HUES48 (cell line): ENCODE results near the gene TMEM156.
"Not testable (repeated sequence)": the region's sequence is repeated elsewhere in the genome, so short reads cannot be mapped to it uniquely, and the experiment has no call there.

Experiments
- H3K27ac ChIP-seq: one replicate; pipeline ENCODE4 v1.7.0; 2013; ENCODE audit warnings: low read depth, low read length, inconsistent platforms
- H3K27me3 ChIP-seq: 2 replicates; pipeline ENCODE4 v1.6.1; 2013; ENCODE audit warnings: mild to moderate bottlenecking, low read length; ENCODE audit not compliant: control insufficient read depth, insufficient read depth
- H3K36me3 ChIP-seq: 2 replicates; pipeline ENCODE4 v1.6.1; 2013; ENCODE audit warnings: low read length; ENCODE audit not compliant: control insufficient read depth, insufficient read depth
- H3K4me1 ChIP-seq: 2 replicates; pipeline ENCODE4 v1.6.1; 2013; ENCODE audit warnings: mild to moderate bottlenecking, low read length; ENCODE audit not compliant: control insufficient read depth, insufficient read depth
- H3K4me3 ChIP-seq: 2 replicates; pipeline ENCODE4 v1.5.1; 2013; ENCODE audit warnings: mild to moderate bottlenecking, low read depth, low read length
- H3K9ac ChIP-seq: 2 replicates; pipeline ENCODE4 v1.6.1; 2013; ENCODE audit warnings: mild to moderate bottlenecking, low read depth, low read length, moderate library complexity
- H3K9me3 ChIP-seq: 2 replicates; pipeline ENCODE4 v1.6.1; 2013; ENCODE audit warnings: low read length; ENCODE audit not compliant: control insufficient read depth, insufficient read depth

The TMEM156 gene

DNA sequence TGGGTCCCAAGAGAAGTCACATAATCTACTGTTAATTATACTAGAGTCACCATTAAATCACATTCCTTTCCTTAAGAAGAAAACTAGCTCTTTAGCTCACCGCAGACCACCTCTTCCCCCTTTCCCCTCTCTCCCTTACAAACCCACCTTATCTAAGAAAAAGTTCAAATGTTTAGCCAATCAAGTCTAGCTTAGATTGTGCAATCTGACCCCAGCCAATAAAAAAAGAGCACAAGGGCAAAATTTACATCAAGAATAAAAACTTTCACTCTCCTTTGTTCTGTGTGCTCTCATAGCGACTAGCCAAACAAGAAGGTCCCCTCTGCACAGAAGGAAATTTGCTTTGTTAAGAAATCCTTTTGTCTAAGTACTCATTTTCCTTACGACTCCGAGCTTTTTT, 76.3 kb downstream of the TMEM156 start:
- Histone ChIP-seq H3K9me3 (no peaks in the 10 kb centered on the region), H3K27me3 (no peaks in the 10 kb centered on the region), H3K4me1 (no peaks in the 10 kb centered on the region), H3K36me3 (no peaks in the 10 kb centered on the region), H3K4me3 (no peak overlapping the region), H3K27ac (no peak overlapping the region), H3K9ac (no peak overlapping the region)

DNA sequence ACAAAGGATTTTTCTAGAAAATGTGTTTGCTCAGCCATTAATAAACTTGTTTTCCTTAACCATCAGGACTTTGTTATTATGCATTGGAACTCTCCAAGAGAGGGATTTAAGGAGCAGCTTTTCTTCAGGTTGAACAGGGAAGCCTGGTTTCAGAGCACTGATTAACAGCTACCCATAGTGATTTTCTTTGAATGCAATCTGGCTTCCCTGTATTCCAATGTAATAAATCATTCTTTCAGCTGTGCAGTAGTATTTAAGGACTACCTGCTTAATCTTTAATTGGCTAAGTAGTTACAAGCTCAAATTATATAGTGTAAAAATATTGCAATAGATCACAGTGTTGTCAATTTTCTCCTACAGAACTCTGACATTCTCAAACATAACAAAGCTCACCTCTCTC, 77.5 kb downstream of the TMEM156 start:
- no peak overlapping the region for H3K9ac ChIP-seq
- H3K27ac ChIP-seq, result no peak overlapping the region
- no peaks in the 10 kb centered on the region for H3K9me3 ChIP-seq
- no peaks in the 10 kb centered on the region for H3K27me3 ChIP-seq
- no peak overlapping the region for H3K4me3 ChIP-seq
- no peaks in the 10 kb centered on the region for H3K36me3 ChIP-seq
- H3K4me1 ChIP-seq, result no peaks in the 10 kb centered on the region

GRCh38 chr4:38952017-38952416, 80.2 kb downstream of the TMEM156 start:
- Histone ChIP-seq H3K9ac (no peak overlapping the region), H3K9me3 (no peaks in the 10 kb centered on the region), H3K27ac (no peak overlapping the region), H3K4me1 (no peaks in the 10 kb centered on the region), H3K27me3 (no peaks in the 10 kb centered on the region), H3K4me3 (no peak overlapping the region), H3K36me3 (no peaks in the 10 kb centered on the region)

GRCh38 chr4:38951598-38951997, 80.6 kb downstream of the TMEM156 start:
- H3K4me3 ChIP-seq, result no peak overlapping the region
- H3K27me3 ChIP-seq, result no peaks in the 10 kb centered on the region
- no peaks in the 10 kb centered on the region for H3K4me1 ChIP-seq
- no peaks in the 10 kb centered on the region for H3K36me3 ChIP-seq
- H3K9ac ChIP-seq, result no peak overlapping the region
- no peak overlapping the region for H3K27ac ChIP-seq
- H3K9me3 ChIP-seq, result no peaks in the 10 kb centered on the region

DNA sequence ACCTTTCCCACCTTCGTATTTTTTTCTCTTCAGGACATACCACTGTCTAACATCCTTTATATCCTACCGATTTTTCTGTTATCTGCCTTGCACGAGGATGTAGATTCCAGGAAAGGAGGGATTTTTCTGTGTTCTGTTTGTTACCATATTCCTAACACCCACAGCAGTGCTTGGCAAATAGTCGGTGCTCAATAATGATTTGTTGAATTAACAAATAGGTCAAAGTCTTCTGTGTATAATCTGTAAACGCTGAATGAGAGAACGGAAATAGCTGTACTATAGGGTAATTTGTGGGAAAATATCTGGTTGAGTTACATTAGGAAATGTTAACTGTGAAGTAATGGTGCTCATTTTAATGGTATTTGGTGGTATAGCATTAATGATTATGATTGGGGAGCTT, 81.5 kb downstream of the TMEM156 start:
- H3K27me3 ChIP-seq, result no peaks in the 10 kb centered on the region
- H3K9me3 ChIP-seq, result no peaks in the 10 kb centered on the region
- H3K36me3 ChIP-seq, result no peaks in the 10 kb centered on the region
- no peak overlapping the region for H3K4me3 ChIP-seq
- H3K4me1 ChIP-seq, result no peaks in the 10 kb centered on the region
- no peak overlapping the region for H3K27ac ChIP-seq
- no peak overlapping the region for H3K9ac ChIP-seq

DNA sequence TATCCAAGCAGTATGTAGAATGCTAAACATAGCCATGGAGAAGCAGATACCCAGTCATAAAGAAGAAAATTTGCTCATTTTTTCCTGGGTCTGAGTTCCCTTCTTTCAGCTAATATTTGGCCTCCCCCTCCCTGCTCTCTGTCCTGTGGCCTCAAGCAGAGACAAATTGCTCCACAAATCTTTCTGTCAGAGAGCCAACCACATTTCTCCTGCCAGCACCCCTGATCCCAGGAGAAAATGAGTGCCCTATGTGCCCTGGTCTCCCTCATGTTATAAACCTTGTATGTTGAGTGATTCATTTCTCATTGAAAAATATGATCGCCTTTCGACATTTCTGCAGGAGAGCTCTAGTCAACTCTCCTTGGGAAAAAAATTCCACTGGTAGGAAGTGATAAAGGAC, 82.0 kb downstream of the TMEM156 start:
- Histone ChIP-seq H3K9me3 (no peaks in the 10 kb centered on the region), H3K27me3 (no peaks in the 10 kb centered on the region), H3K9ac (no peak overlapping the region), H3K36me3 (no peaks in the 10 kb centered on the region), H3K4me3 (no peak overlapping the region), H3K4me1 (no peaks in the 10 kb centered on the region), H3K27ac (no peak overlapping the region)

DNA sequence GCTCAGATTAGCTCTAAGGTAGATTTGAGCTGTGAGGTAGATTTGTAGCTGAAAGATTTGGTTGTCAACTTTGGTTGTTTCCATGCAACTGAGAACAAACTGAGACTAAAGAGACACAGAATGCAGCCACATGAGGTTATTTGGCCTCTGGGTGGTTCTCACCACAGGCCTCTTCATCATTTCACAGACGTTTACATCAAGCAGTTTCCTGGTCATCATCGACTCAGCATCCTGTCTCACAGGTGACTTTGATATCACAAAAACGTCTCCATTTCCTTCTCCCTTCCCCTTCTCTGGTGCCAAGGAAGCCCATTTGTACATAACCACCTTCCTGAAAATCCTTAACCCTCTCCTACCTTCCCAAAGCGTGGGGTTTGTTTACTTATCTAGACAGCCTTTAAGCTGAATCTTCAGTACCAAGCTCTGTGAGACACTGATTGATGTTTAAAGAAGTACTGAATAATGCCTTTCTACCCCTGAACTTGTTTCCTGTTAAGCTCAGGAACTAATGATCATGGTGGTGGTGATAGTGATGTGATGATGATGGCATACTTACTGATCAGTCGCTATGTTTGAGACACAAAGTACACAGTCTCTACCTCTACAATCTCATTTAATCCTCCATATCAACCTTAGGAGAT, 82.7 kb downstream of the TMEM156 start:
- no peak overlapping the region for H3K4me3 ChIP-seq
- H3K36me3 ChIP-seq, result no peaks in the 10 kb centered on the region
- H3K4me1 ChIP-seq, result no peaks in the 10 kb centered on the region
- H3K27me3 ChIP-seq, result no peaks in the 10 kb centered on the region
- no peak overlapping the region for H3K9ac ChIP-seq
- no peak overlapping the region for H3K27ac ChIP-seq
- H3K9me3 ChIP-seq, result no peaks in the 10 kb centered on the region

GRCh38 chr4:38948551-38948950, 83.7 kb downstream of the TMEM156 start:
- Histone ChIP-seq H3K9ac (no peak overlapping the region), H3K27me3 (no peaks in the 10 kb centered on the region), H3K4me1 (no peaks in the 10 kb centered on the region), H3K36me3 (no peaks in the 10 kb centered on the region), H3K4me3 (no peak overlapping the region), H3K27ac (no peak overlapping the region), H3K9me3 (no peaks in the 10 kb centered on the region)

GRCh38 chr4:38946919-38947318, 85.3 kb downstream of the TMEM156 start:
- Histone ChIP-seq H3K4me1 (no peaks in the 10 kb centered on the region), H3K27ac (no peak overlapping the region)

DNA sequence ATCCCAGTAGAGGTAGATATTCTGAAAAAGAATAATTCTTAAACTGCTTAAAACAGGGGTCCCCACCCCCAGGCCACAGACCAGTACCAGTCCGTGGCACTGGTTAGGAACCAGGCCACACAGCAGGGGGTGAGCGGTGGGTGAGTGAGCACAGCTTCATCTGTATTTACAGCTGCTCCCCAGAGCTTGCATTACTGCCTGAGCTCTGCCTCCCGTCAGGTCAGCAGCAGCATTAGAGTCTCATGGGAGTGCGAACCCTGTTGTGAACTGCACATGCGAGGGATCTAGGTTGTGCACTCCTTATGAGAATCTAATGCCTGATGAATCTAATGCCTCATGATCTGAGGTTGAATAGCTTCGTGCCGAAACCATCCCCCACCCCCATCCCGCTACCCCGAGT, 87.8 kb downstream of the TMEM156 start:
- H3K27ac ChIP-seq, result no peak overlapping the region

More at GRCh38 chr4:38946919-38947318, 85.3 kb downstream of the TMEM156 start:
- H3K27me3 ChIP-seq, result no peaks in the 10 kb centered on the region
- no peaks in the 10 kb centered on the region for H3K36me3 ChIP-seq
- no peaks in the 10 kb centered on the region for H3K9me3 ChIP-seq
- no peak overlapping the region for H3K9ac ChIP-seq
- no peak overlapping the region for H3K4me3 ChIP-seq

GRCh38 chr4:38943343-38943742, 88.9 kb downstream of the TMEM156 start:
- Histone ChIP-seq H3K27ac (no peak overlapping the region), H3K27me3 (no peaks in the 10 kb centered on the region), H3K9me3 (no peaks in the 10 kb centered on the region), H3K9ac (no peak overlapping the region), H3K4me3 (no peak overlapping the region), H3K36me3 (no peaks in the 10 kb centered on the region), H3K4me1 (no peaks in the 10 kb centered on the region)

More for the DNA sequence above, 87.8 kb downstream of the TMEM156 start:
- Histone ChIP-seq H3K36me3 (no peaks in the 10 kb centered on the region), H3K27me3 (no peaks in the 10 kb centered on the region), H3K9me3 (no peaks in the 10 kb centered on the region), H3K4me3 (no peak overlapping the region), H3K4me1 (no peaks in the 10 kb centered on the region), H3K9ac (no peak overlapping the region)

DNA sequence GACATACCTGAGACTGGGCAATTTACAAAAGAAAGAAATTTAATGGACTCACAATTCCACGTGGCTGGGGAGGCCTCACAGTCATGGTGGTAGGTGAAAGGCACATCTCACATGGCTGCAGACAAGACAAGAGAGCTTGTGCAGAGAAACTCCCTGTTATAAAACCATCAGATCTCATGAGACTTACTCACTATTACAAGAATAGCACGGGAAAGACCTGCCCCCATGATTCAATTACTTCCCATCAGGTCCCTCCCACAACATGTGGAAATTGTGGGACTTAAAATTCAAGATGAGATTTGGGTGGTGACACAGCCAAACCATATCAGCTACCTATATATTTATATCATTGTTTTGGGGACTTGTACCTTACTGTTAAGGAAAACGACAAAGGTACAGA, 90.3 kb downstream of the TMEM156 start:
- not testable (repeated sequence) for H3K36me3 ChIP-seq, H3K27ac ChIP-seq, H3K27me3 ChIP-seq

More for the DNA sequence above, 90.3 kb downstream of the TMEM156 start:
- not testable (repeated sequence) for H3K4me3 ChIP-seq, H3K9ac ChIP-seq, H3K9me3 ChIP-seq, H3K4me1 ChIP-seq
